Lower leg skin (tissue), 4 donors: ENCODE results near the gene TTLL1. TPM values are rescaled to one million over a fixed set of nuclear protein-coding genes. Genes with fewer than 3 reads are reported as not detected.
"Not testable (repeated sequence)": the region's sequence is repeated elsewhere in the genome, so short reads cannot be mapped to it uniquely, and the experiment has no call there.

ENCODE experiments used
- DNase-seq, 2 donors: peaks; one replicate each; pipeline ENCODE4 v3.0.0-alpha.2; 2019; ENCODE audit warnings: low spot score in 2 of 2
- H3K4me3 ChIP-seq: fragments of 200-600 bp; sonication (generic); 2 replicates; pipeline ENCODE4 v1.5.1; 2017; ENCODE audit warnings: mild to moderate bottlenecking, low read depth; ENCODE audit not compliant: poor library complexity, severe bottlenecking
- CTCF ChIP-seq, 3 donors: fragments of 450-650 bp; IDR thresholded peaks; one replicate each; pipeline ENCODE4 v1.5.1; 2016; ENCODE audit warnings: antibody characterized with exemption in 3 of 3, mild to moderate bottlenecking in 3 of 3, moderate library complexity in 2 of 3
- POLR2A ChIP-seq, 2 donors: fragments of 450-650 bp; IDR thresholded peaks; one replicate each; pipeline ENCODE4 v1.6.1; 2016 to 2017; ENCODE audit warnings: antibody characterized with exemption in 2 of 2, mild to moderate bottlenecking in 1 of 2, moderate library complexity in 1 of 2
- WGBS, 2 donors: methylation state at CpG; one replicate each; pipeline ENCODE4 v1.1.5; 2018; 5-methylcytosine and 5-hydroxymethylcytosine counted together
- intact Hi-C: fragments of 100-400 bp; cut with DNase I; formaldehyde crosslinking; loops from one replicate; pipeline ENCODE4 v1.15.0; 2023; ENCODE audit warnings: low total_unique reads
- total RNA-seq, 4 donors: library from RNA; depleted of rRNA; stranded (reverse); fragments of >200 nt; gene quantifications; one replicate each; pipeline ENCODE4 v1.1.0, GENCODE V29; 2016

TTLL1 gene
- total RNA-seq, 4 donors from 2014 or later, result 1.9 to 7.9 (median 5.4) TPM

- intact Hi-C loops, result no loop called here
- no peak for TF ChIP-seq POLR2A (IDR thresholded peaks at IDR 0.05)
- no peak for DNase-seq
- WGBS, 2 donors, result 52 to 62% methylated on average over 5 of the region's 5 CpGs
- no peak overlapping the region for H3K4me3 ChIP-seq
Observed at GRCh38 chr22:43109511-43109910, 20.3 kb upstream of the TTLL1 start.

- no peak for TF ChIP-seq CTCF (IDR thresholded peaks at IDR 0.05)
- no peak for TF ChIP-seq POLR2A (IDR thresholded peaks at IDR 0.05)
- no peak for DNase-seq
- intact Hi-C loops, result no loop called here
- H3K4me3 ChIP-seq, result no peak overlapping the region
- 94 to 95% methylated on average over 8 of the region's 8 CpGs for whole genome bisulfite sequencing, 2 donors
Observed at GRCh38 chr22:43106302-43106701, 17.1 kb upstream of the TTLL1 start.

DNA sequence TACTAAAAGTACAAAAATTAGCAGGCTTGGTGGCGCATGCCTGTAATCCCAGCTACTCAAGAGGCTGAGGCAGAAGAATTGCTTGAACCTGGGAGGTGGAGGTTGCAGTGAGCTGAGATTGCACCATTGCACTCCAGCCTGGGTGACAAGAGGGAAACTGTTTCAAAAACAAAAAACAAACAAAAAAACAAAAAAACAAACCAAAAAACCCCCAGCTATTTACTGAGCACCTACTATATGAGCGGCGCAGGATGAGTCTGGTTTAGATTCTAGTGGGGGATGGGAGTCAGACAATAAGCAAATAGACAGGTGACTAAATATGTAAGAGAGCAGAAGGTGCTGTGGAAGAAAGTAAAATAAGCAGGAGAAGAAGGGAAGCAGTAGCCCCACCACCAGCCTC lies 15.8 kb upstream of the TTLL1 start:
- DNase-seq, H3K4me3 ChIP-seq, intact Hi-C loops: not testable (repeated sequence)
- WGBS, 2 donors, result 97 to 98% methylated on average over 3 of the region's 3 CpGs

- H3K4me3 ChIP-seq, intact Hi-C loops, DNase-seq: not testable (repeated sequence)
- WGBS, 2 donors, result 34 to 50% methylated on average over 15 of the region's 15 CpGs
Observed at GRCh38 chr22:43104056-43104625, 14.9 kb upstream of the TTLL1 start.

GRCh38 chr22:43101306-43101705 lies 12.1 kb upstream of the TTLL1 start:
- TF ChIP-seq POLR2A (IDR thresholded peaks at IDR 0.05) (no peak), CTCF (IDR thresholded peaks at IDR 0.05) (no peak)
- 78 to 96% methylated on average over 7 of the region's 7 CpGs for WGBS, 2 donors
- H3K4me3 ChIP-seq, result no peak overlapping the region
- intact Hi-C loops, result no loop called here
- DNase-seq, result no peak

DNA sequence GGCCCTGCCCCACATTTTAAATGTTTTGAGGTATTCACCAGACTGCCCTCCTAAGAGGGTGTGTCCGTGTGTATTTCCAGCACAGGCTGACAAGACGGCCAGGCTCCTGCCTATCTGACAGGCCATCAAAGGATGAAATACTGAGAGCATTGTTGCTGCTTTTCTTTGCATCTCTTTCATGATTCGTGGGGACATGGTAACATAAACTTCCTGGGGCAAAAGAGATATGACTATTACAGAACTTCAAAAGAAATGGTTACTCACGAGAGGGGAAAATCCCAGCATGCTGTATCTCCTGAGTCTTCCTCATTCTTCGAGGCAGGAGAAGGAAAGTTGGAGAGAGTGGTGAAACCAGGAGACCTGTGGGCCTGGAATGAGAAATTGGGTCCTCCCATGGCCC lies 11.0 kb upstream of the TTLL1 start:
- intact Hi-C loops, result no loop called here
- TF ChIP-seq POLR2A (IDR thresholded peaks at IDR 0.05), result no peak
- TF ChIP-seq CTCF (IDR thresholded peaks at IDR 0.05), result no peak
- H3K4me3 ChIP-seq, result no peak overlapping the region
- WGBS, 2 donors, result 37 to 45% methylated on average over 5 of the region's 5 CpGs
- no peak for DNase-seq

DNA sequence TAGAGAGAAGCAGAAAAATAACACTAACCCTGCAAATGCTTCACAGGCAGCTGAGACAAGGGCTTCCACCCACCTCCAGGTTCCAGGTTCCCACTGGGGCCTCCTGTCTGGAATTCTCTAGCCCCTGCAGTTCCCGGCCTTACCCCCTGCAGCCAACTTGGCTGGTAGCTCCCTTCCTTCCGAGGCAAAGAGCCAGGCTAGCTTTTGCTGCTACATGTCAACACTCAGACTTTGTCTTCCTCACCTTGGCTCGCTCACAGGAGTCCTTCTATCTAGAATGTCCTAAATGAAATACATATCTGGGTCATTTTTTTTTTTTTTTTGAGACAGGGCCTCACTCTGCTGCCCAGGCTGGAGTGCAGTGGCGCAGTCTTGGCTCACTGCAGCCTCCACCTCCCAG lies 9.9 kb upstream of the TTLL1 start:
- DNase-seq, result no peak
- H3K4me3 ChIP-seq, result no peak overlapping the region
- 50 to 56% methylated on average over 4 of the region's 4 CpGs for WGBS, 2 donors
- intact Hi-C loops, result no loop called here
- TF ChIP-seq CTCF (IDR thresholded peaks at IDR 0.05) (no peak), POLR2A (IDR thresholded peaks at IDR 0.05) (no peak)
